H1 (cell line): ENCODE results near the gene WDR90. TPM values are rescaled to one million over a fixed set of nuclear protein-coding genes. Genes with fewer than 3 reads are reported as not detected.
A peak's percentile ranks its signal among the peaks of the same experiment; 100 is the strongest.

ENCODE experiments used
- CTCF ChIA-PET: fragments of 300-600 bp; sonication (Branson Sonifier 250); formaldehyde crosslinking; loops from one replicate; lab custom pipeline; 2021; ENCODE audit not compliant: partially characterized antibody; lab: Charles Lee
- POLR2A ChIA-PET: fragments of 300-600 bp; sonication (Branson Sonifier 250); formaldehyde crosslinking; loops from one replicate; lab custom pipeline; 2021; ENCODE audit warnings: inconsistent platforms; ENCODE audit not compliant: partially characterized antibody; lab: Charles Lee
- DNase-seq, 2 experiments: peaks; one replicate each; pipeline versions ENCODE4 v3.0.0 to v3.0.0-alpha.2; 2010 to 2022; ENCODE audit warnings: low spot score in 2 of 2, low read depth in 1 of 2, mixed read lengths in 1 of 2
- FAIRE-seq: peaks from 2 replicates; lab custom pipeline; 2011; peaks lifted over from hg19 to GRCh38; lab: Jason Lieb, UNC
- H2AFZ ChIP-seq: 2 replicates; pipeline ENCODE4 v1.8.1; 2012; ENCODE audit warnings: low read length, inconsistent platforms
- H2AK5ac ChIP-seq: 2 replicates; pipeline ENCODE4 v1.6.1; 2013; ENCODE audit warnings: low read depth, low read length
- H2BK120ac ChIP-seq: replicated peaks from 2 replicates; pipeline ENCODE3; 2013; ENCODE audit warnings: low read depth, low read length, inconsistent platforms
- H2BK12ac ChIP-seq: 2 replicates; pipeline ENCODE4 v1.6.1; 2013; ENCODE audit warnings: low read depth, low read length
- H2BK15ac ChIP-seq: 2 replicates; pipeline ENCODE4 v1.6.1; 2013; ENCODE audit warnings: low read length
- H2BK20ac ChIP-seq: 2 replicates; pipeline ENCODE4 v1.6.1; 2013; ENCODE audit warnings: low read length
- H2BK5ac ChIP-seq: 2 replicates; pipeline ENCODE4 v1.6.1; 2013; ENCODE audit warnings: low read depth, low read length
- H3K14ac ChIP-seq: 2 replicates; pipeline ENCODE4 v1.6.1; 2013; ENCODE audit warnings: inconsistent platforms; ENCODE audit not compliant: insufficient read length
- H3K18ac ChIP-seq: 2 replicates; pipeline ENCODE4 v1.6.1; 2013; ENCODE audit warnings: low read length; ENCODE audit errors: extremely low read depth
- H3K23ac ChIP-seq: 2 replicates; pipeline ENCODE4 v1.6.1; 2013; ENCODE audit warnings: inconsistent platforms; ENCODE audit not compliant: insufficient read length
- H3K23me2 ChIP-seq: 2 replicates; pipeline ENCODE4 v1.6.1; 2013; ENCODE audit warnings: low read depth, low read length
- H3K27ac ChIP-seq: 2 replicates; pipeline ENCODE4 v1.6.1; 2011; ENCODE audit warnings: low read depth, low read length, inconsistent platforms
- H3K27me3 ChIP-seq, 4 experiments: replicated peaks in 1 of 4; 1 replicate in 1 of 4; 2 replicates in 3 of 4; pipeline versions ENCODE4 v1.6.1 to v1.8.1; 2011 to 2013; ENCODE audit warnings: low read length in 3 of 4, mild to moderate bottlenecking in 3 of 4, inconsistent platforms in 2 of 4, mixed read lengths in 2 of 4, moderate library complexity in 1 of 4; ENCODE audit not compliant: control insufficient read depth in 3 of 4, insufficient read depth in 3 of 4; ENCODE audit errors: extremely low read depth in 1 of 4
- H3K36me3 ChIP-seq, 4 experiments: 2 replicates each; pipeline versions ENCODE4 v1.6.1 to v1.8.1; 2011 to 2013; ENCODE audit warnings: mild to moderate bottlenecking in 4 of 4, low read length in 3 of 4, moderate library complexity in 2 of 4, control low read depth in 1 of 4, inconsistent platforms in 1 of 4; ENCODE audit not compliant: insufficient read depth in 4 of 4, control insufficient read depth in 2 of 4
- H3K4ac ChIP-seq: replicated peaks from 2 replicates; pipeline ENCODE3; 2013; ENCODE audit warnings: low read length, low read depth, mixed read lengths, inconsistent platforms; ENCODE audit not compliant: insufficient read length
- H3K4me1 ChIP-seq, 4 experiments: replicated peaks in 1 of 4; 1 replicate in 1 of 4; 2 replicates in 3 of 4; pipeline versions ENCODE4 v1.6.1 to v1.8.1; 2011 to 2013; ENCODE audit warnings: low read length in 3 of 4, inconsistent platforms in 2 of 4, mixed read lengths in 1 of 4; ENCODE audit not compliant: insufficient read depth in 4 of 4, control insufficient read depth in 3 of 4
- H3K4me2 ChIP-seq, 2 experiments: 2 replicates each; pipeline versions ENCODE4 v1.6.1 to v1.8.1; 2011 to 2013; ENCODE audit warnings: low read depth in 2 of 2, low read length in 2 of 2, control low read depth in 1 of 2, inconsistent platforms in 1 of 2, mild to moderate bottlenecking in 1 of 2; ENCODE audit not compliant: insufficient read depth in 1 of 2
- H3K4me3 ChIP-seq, 4 experiments: fragments of 200-600, 300-600 bp in 1 of 4; sonication (generic), shearing (Covaris generic), sonication (Bioruptor Twin) in 1 of 4; 2 replicates each; pipeline versions ENCODE4 v1.5.1 to v1.8.1; 2011 to 2016; ENCODE audit warnings: low read length in 4 of 4, low read depth in 3 of 4, control low read depth in 2 of 4, inconsistent platforms in 2 of 4, mild to moderate bottlenecking in 2 of 4, mixed read lengths in 1 of 4, moderate library complexity in 1 of 4; ENCODE audit not compliant: insufficient read depth in 2 of 4; ENCODE audit errors: extremely low read depth in 1 of 4
- H3K56ac ChIP-seq: replicated peaks from 2 replicates; pipeline ENCODE3; 2013; ENCODE audit warnings: low read depth, mild to moderate bottlenecking, mixed read lengths, low read length, inconsistent platforms; ENCODE audit not compliant: insufficient read length
- H3K79me1 ChIP-seq: 2 replicates; pipeline ENCODE4 v1.6.1; 2013; ENCODE audit warnings: low read depth, low read length, control low read depth
- H3K79me2 ChIP-seq, 2 experiments: 2 replicates each; pipeline versions ENCODE4 v1.6.1 to v1.8.1; 2012 to 2013; ENCODE audit warnings: low read length in 2 of 2, mild to moderate bottlenecking in 2 of 2, inconsistent platforms in 1 of 2; ENCODE audit not compliant: insufficient read depth in 2 of 2, control insufficient read depth in 1 of 2
- H3K9ac ChIP-seq, 4 experiments: replicated peaks in 1 of 4; 1 replicate in 1 of 4; 2 replicates in 3 of 4; pipeline versions ENCODE4 v1.6.1 to v1.8.1; 2011 to 2013; ENCODE audit warnings: low read depth in 3 of 4, low read length in 3 of 4, control low read depth in 2 of 4, mild to moderate bottlenecking in 2 of 4, moderate library complexity in 2 of 4, inconsistent platforms in 1 of 4; ENCODE audit errors: extremely low read depth in 1 of 4
- H3K9me3 ChIP-seq, 2 experiments: 2 replicates each; pipeline versions ENCODE4 v1.6.1 to v1.8.1; 2012 to 2013; ENCODE audit warnings: mild to moderate bottlenecking in 2 of 2, moderate library complexity in 2 of 2, control low read depth in 1 of 2, inconsistent platforms in 1 of 2, low read depth in 1 of 2, low read length in 1 of 2, mixed read lengths in 1 of 2; ENCODE audit not compliant: insufficient read depth in 2 of 2
- H4K20me1 ChIP-seq, 2 experiments: replicated peaks in 1 of 2; 2 replicates each; pipeline versions ENCODE3 to v1.8.1; 2011 to 2013; ENCODE audit warnings: inconsistent platforms in 2 of 2, low read length in 2 of 2, mild to moderate bottlenecking in 1 of 2; ENCODE audit not compliant: insufficient read depth in 2 of 2, control insufficient read depth in 1 of 2
- H4K5ac ChIP-seq: 2 replicates; pipeline ENCODE4 v1.6.1; 2013; ENCODE audit warnings: low read length, low read depth, mixed read lengths, inconsistent platforms; ENCODE audit not compliant: insufficient read length
- H4K8ac ChIP-seq: 2 replicates; pipeline ENCODE4 v1.8.0; 2013; ENCODE audit warnings: mild to moderate bottlenecking, moderate library complexity, low read length, inconsistent platforms; ENCODE audit not compliant: insufficient read depth; ENCODE audit errors: extremely low read depth
- H4K91ac ChIP-seq: replicated peaks from 2 replicates; pipeline ENCODE3; 2013; ENCODE audit warnings: low read length, mixed read lengths, inconsistent platforms; ENCODE audit not compliant: insufficient read length
- CTBP2 ChIP-seq: IDR thresholded peaks from 2 replicates; pipeline ENCODE4 v1.7.0; 2011; ENCODE audit warnings: borderline replicate concordance, mild to moderate bottlenecking, moderate library complexity, mixed read lengths, low read length; ENCODE audit not compliant: insufficient read depth, insufficient read length
- POLR2AphosphoS5 ChIP-seq: IDR thresholded peaks from 2 replicates; pipeline ENCODE4 v1.6.1; 2011; ENCODE audit warnings: low read depth, low read length
- RFX5 ChIP-seq: IDR thresholded peaks from 2 replicates; pipeline ENCODE4 v1.6.1; 2011; ENCODE audit warnings: low read depth, low read length, improper control_type of control experiment, borderline replicate concordance
- SAP30 ChIP-seq: fragments of 300-600 bp; sonication (generic); IDR thresholded peaks from 2 replicates; pipeline ENCODE4 v1.7.1; 2012; ENCODE audit warnings: low read length, moderate library complexity, mild to moderate bottlenecking, inconsistent platforms; ENCODE audit not compliant: insufficient read depth, insufficient replicate concordance
- SUZ12 ChIP-seq: fragments of 200-600 bp; sonication (generic); IDR thresholded peaks from 2 replicates; pipeline ENCODE4 v1.6.1; 2012; ENCODE audit warnings: mild to moderate bottlenecking, inconsistent platforms, low read length, moderate library complexity, mixed read lengths
- WGBS, 2 experiments: shearing (Covaris generic) in 1 of 2; methylation state at CpG; one replicate each; pipeline versions ENCODE4 v1.1.6 to v1.1.7; 2013 to 2015; ENCODE audit warnings: low lambda C conversion rate in 2 of 2, mixed read lengths in 2 of 2, inconsistent platforms in 1 of 2, low coverage in 1 of 2, missing lambda C conversion rate in 1 of 2; ENCODE audit not compliant: insufficient replicate concordance in 2 of 2, insufficient coverage in 1 of 2, insufficient read length in 1 of 2; ENCODE audit errors: extremely low coverage in 1 of 2, missing lambda C conversion rate in 1 of 2; 5-methylcytosine and 5-hydroxymethylcytosine counted together
- polyA plus RNA-seq, 7 experiments: library from polyadenylated mRNA; depleted of rRNA in 3 of 7; stranded (reverse) in 5 of 7; unstranded in 2 of 7; fragments of >200 nt in 5 of 7; fragments of 200-250 nt in 2 of 7; gene quantifications; 1 replicate in 5 of 7; 2 replicates in 1 of 7; 4 replicates in 1 of 7; pipeline versions ENCODE4 v1.2.1 to v1.2.3, GENCODE V29; 2011 to 2013; ENCODE audit warnings: missing spikeins in 2 of 7, mixed read lengths in 2 of 7
- total RNA-seq: library from RNA; stranded (reverse); fragmentation: NEBNext Ultra II Directional; extraction: Animal tissue kit (Norgen Biotek cat#: 25700); gene quantifications from 2 replicates; pipeline ENCODE4 v1.2.1, GENCODE V29; 2021
- TF ChIP-seq, protein P1 (sequence below), 3 experiments: IDR thresholded peaks; 1 replicate in 2 of 3; 2 replicates in 1 of 3; pipeline versions ENCODE4 v1.5.1 to v1.6.1; 2011; ENCODE audit warnings: low read length in 3 of 3, mild to moderate bottlenecking in 3 of 3, inconsistent platforms in 2 of 3, low read depth in 1 of 3, moderate library complexity in 1 of 3; ENCODE audit not compliant: insufficient read depth in 1 of 3; ENCODE audit errors: control extremely low read depth in 1 of 3
- TF ChIP-seq, protein P2 (sequence below): IDR thresholded peaks from 2 replicates; pipeline ENCODE4 v1.6.1; 2011; ENCODE audit warnings: low read depth, mild to moderate bottlenecking, low read length; ENCODE audit not compliant: insufficient read depth

WDR90 gene
- total and polyA plus RNA-seq, 2 of the 8 experiments (the other 6 are each of a cell fraction or from before 2014, with no cell fraction given) = 24.0 to 47.2 TPM

DNA sequence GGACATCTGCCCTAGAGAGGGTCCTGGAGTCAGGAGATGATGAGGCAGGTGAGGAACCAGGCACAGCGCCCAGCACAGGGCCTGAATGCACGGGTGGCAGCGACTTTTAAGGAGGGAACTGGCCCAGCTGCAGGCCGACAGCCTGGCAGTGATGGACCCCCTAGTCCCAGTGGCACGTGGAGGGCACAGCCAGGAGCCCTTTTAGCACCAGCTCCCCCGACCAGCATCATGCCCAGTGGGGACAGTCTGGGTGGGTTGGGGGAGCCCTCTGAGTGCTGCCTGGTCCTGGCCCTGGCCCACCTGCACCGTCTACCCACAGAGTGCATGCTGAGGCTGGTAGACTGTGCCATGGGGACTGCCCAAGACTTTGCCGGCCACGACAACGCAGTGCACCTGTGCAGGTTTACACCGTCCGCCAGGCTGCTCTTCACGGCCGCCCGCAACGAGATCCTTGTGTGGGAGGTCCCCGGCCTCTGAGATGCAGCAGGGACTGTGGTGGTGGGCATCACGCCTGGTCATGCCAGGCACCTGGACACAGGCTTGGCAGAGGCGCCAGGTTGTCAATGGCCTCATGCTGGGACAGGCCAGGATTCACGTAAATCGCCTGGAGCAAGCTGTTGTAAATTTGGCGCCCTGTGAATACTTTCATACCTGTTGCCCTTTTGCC, 18.1 kb downstream of the WDR90 start:
- H3K27ac ChIP-seq = no peak overlapping the region
- POLR2A ChIA-PET = interaction anchor here (0.7 to 17.4 kb wide), 11 partner anchors 9 to 141 kb away, joined by 3 to 214 read pairs (median 4); partner anchors contain the start of genes JMJD8, RHBDL1, STUB1 and WDR90
- no peak for TF ChIP-seq SUZ12
- TF ChIP-seq SAP30 = no peak
- TF ChIP-seq, protein P1, sequence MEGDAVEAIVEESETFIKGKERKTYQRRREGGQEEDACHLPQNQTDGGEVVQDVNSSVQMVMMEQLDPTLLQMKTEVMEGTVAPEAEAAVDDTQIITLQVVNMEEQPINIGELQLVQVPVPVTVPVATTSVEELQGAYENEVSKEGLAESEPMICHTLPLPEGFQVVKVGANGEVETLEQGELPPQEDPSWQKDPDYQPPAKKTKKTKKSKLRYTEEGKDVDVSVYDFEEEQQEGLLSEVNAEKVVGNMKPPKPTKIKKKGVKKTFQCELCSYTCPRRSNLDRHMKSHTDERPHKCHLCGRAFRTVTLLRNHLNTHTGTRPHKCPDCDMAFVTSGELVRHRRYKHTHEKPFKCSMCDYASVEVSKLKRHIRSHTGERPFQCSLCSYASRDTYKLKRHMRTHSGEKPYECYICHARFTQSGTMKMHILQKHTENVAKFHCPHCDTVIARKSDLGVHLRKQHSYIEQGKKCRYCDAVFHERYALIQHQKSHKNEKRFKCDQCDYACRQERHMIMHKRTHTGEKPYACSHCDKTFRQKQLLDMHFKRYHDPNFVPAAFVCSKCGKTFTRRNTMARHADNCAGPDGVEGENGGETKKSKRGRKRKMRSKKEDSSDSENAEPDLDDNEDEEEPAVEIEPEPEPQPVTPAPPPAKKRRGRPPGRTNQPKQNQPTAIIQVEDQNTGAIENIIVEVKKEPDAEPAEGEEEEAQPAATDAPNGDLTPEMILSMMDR (IDR thresholded peaks at IDR 0.05; ENCODE audit: control extremely low read depth in 1 of 3, insufficient read depth in 1 of 3, low read depth in 1 of 3, low read length in 3 of 3) = no peak
- no peak for TF ChIP-seq RFX5
- TF ChIP-seq CTBP2 = no peak
- TF ChIP-seq, protein P2, sequence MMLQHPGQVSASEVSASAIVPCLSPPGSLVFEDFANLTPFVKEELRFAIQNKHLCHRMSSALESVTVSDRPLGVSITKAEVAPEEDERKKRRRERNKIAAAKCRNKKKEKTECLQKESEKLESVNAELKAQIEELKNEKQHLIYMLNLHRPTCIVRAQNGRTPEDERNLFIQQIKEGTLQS = no peak
- TF ChIP-seq POLR2AphosphoS5 = no peak

More for the DNA sequence above, 18.1 kb downstream of the WDR90 start:
- no peak overlapping the region for H3K4me2 ChIP-seq
- H3K36me3 ChIP-seq = peaks cover 8 to 30% (median 25%) of the 10 kb centered on the region in 4 experiments; a peak in 6 of 8 replicates
- H2BK20ac ChIP-seq = no peak overlapping the region
- peaks cover 13% of the 10 kb centered on the region for H3K79me1 ChIP-seq
- H4K91ac ChIP-seq = peak overlapping the region; percentile 73
- peaks cover 3 to 19% of the 10 kb centered on the region in 2 experiments for H4K20me1 ChIP-seq
- peak overlapping the region; percentile 53 for H3K4ac ChIP-seq
- H2BK120ac ChIP-seq = no peak overlapping the region
- H2BK12ac ChIP-seq = peak overlapping the region; percentile 53; the same call in 1 of the 2 replicates
- no peak overlapping the region for H2AFZ ChIP-seq
- 0 out of 2 replicates have a peak overlapping the region, but pooled peaks have one; percentile 32 for H2BK5ac ChIP-seq
- CTCF ChIA-PET = interaction anchor here (0.6 to 12.0 kb wide), 12 partner anchors 9 to 99 kb away, joined by 3 to 104 read pairs (median 4); partner anchors contain the start of genes JMJD8, WDR24 and WDR90
- H3K4me1 ChIP-seq = peaks cover 0 to 8% (median 5%) of the 10 kb centered on the region in 4 experiments; a peak in 5 of 7 replicates
- H3K56ac ChIP-seq = no peak overlapping the region
- no peaks in the 10 kb centered on the region for H3K27me3 ChIP-seq
- H3K23ac ChIP-seq = no peak overlapping the region
- DNase-seq = no peak
- H3K9me3 ChIP-seq = no peaks in the 10 kb centered on the region
- H3K9ac ChIP-seq = no peak overlapping the region
- H3K79me2 ChIP-seq = peaks cover 0 to 13% of the 10 kb centered on the region in 2 experiments; a peak in 1 of 4 replicates
- H3K23me2 ChIP-seq = peaks cover 5% of the 10 kb centered on the region; the same call in 1 of the 2 replicates
- no peak overlapping the region for H3K18ac ChIP-seq
- H4K5ac ChIP-seq = no peak overlapping the region
- 0 out of 2 replicates have a peak overlapping the region, but pooled peaks have one; percentile 4 for H2AK5ac ChIP-seq
- H3K4me3 ChIP-seq = 0 out of 8 replicates have a peak overlapping the region, but pooled peaks of 1 of the 4 experiments have one; percentile 89
- peak overlapping the region; percentile 46; the same call in 1 of the 2 replicates for H2BK15ac ChIP-seq
- H3K14ac ChIP-seq = no peak overlapping the region
- 85% methylated on average over 22 of the region's 22 CpGs; no CpG with 5 or more reads in 1 of the 2 experiments for WGBS, 2 experiments
- no peak for FAIRE-seq
- peak overlapping the region; percentile 89 for H4K8ac ChIP-seq
